Heart left ventricle (tissue), 16 donors: ENCODE measurements around the gene FLYWCH2. TPM values are rescaled to one million over a fixed set of nuclear protein-coding genes. Genes with fewer than 3 reads are reported as not detected.
A peak's percentile ranks its signal among the peaks of the same experiment; 100 is the strongest.
"Not testable (repeated sequence)": the region's sequence is repeated elsewhere in the genome, so short reads cannot be mapped to it uniquely, and the experiment has no call there.

Experiments used
- ATAC-seq, 4 donors: fragments of 200-7000 bp; cut with Tn5 transposase; one replicate each; pipeline ENCODE4 v1.9.1; 2020 to 2022; ENCODE audit warnings: moderate library complexity in 4 of 4, mild to moderate bottlenecking in 3 of 4, moderate number of reproducible peaks in 1 of 4
- DNase-seq, 5 donors: peaks; one replicate each; pipeline ENCODE4 v3.0.0-alpha.2; 2020
- H3K27ac ChIP-seq, 12 donors: fragments of 200-600 bp; sonication (generic) in 4 of 12; one replicate each; pipeline versions ENCODE4 v1.5.0 to v1.8.0; 2016 to 2022; ENCODE audit warnings: mild to moderate bottlenecking in 2 of 12
- H3K27me3 ChIP-seq, 9 donors: fragments of 200-600 bp; sonication (generic) in 2 of 9; one replicate each; pipeline versions ENCODE4 v1.5.1 to v1.8.0; 2016 to 2022; ENCODE audit warnings: mild to moderate bottlenecking in 3 of 9
- H3K36me3 ChIP-seq, 9 donors: fragments of 200-600 bp; sonication (generic) in 2 of 9; one replicate each; pipeline versions ENCODE4 v1.5.0 to v1.8.0; 2018 to 2022; ENCODE audit warnings: mild to moderate bottlenecking in 2 of 9
- H3K4me1 ChIP-seq, 12 donors: fragments of 200-600 bp; sonication (generic) in 4 of 12; one replicate each; pipeline versions ENCODE4 v1.5.0 to v1.8.0; 2016 to 2022; ENCODE audit warnings: mild to moderate bottlenecking in 3 of 12
- H3K4me3 ChIP-seq, 12 donors: fragments of 200-600 bp; sonication (generic) in 4 of 12; one replicate each; pipeline versions ENCODE4 v1.5.0 to v1.8.0; 2017 to 2022; ENCODE audit warnings: mild to moderate bottlenecking in 9 of 12, moderate library complexity in 4 of 12
- H3K9me3 ChIP-seq, 12 donors: fragments of 200-600 bp; sonication (generic) in 4 of 12; one replicate each; pipeline versions ENCODE4 v1.5.0 to v1.8.0; 2016 to 2022; ENCODE audit warnings: mild to moderate bottlenecking in 1 of 12
- CTCF ChIP-seq, 12 donors: fragments of 200-600 bp; sonication (generic) in 4 of 12; IDR thresholded peaks; one replicate each; pipeline versions ENCODE4 v1.5.0 to v1.8.0; 2018 to 2022; ENCODE audit warnings: antibody characterized with exemption in 12 of 12, mild to moderate bottlenecking in 5 of 12
- POLR2A ChIP-seq, 2 donors: fragments of 450-650 bp; IDR thresholded peaks; one replicate each; pipeline ENCODE4 v1.6.1; 2017; ENCODE audit warnings: antibody characterized with exemption in 2 of 2, mild to moderate bottlenecking in 2 of 2, moderate library complexity in 2 of 2
- WGBS, 4 donors: extraction: QIAGEN DNeasy Blood & Tissue Kit in 2 of 4; methylation state at CpG; one replicate each; pipeline versions ENCODE4 v1.1.5 to v1.1.7; 2013 to 2018; 5-methylcytosine and 5-hydroxymethylcytosine counted together
- intact Hi-C, 10 donors: fragments of 100-400 bp; cut with DNase I; formaldehyde crosslinking; loops; one replicate each; pipeline versions ENCODE4 v1.11.1 to v1.14.2; 2022
- polyA plus RNA-seq, 2 donors: library from polyadenylated mRNA; stranded (reverse); fragments of 200-250 nt; gene quantifications; one replicate each; pipeline ENCODE4 v1.2.3, GENCODE V29; 2013
- total RNA-seq, 9 donors: library from RNA; depleted of rRNA in 2 of 9; stranded (reverse); fragments of >200 nt in 2 of 9; fragmentation: NEBNext Ultra II Directional in 3 of 9; extraction: Animal tissue kit (Norgen Biotek cat#: 25700) in 3 of 9; gene quantifications; one replicate each; pipeline versions ENCODE4 v1.1.0 to v1.2.4, GENCODE V29; 2016 to 2023
- donor health status: ischemic (EF 13 %, LVEDD 7.1; RV severe dilation, severe dysfunction).
- donor health status: healthy with polysubstance abuse.
- donor health status: DM: no; HTN: yes; CAD: no.
- donor health status: DM: no; HTN: no; CAD: no.
- donor health status: ischemic (EF 25% LVEDD 6.9; RV normal size, moderate dysfunction).
- donor health status: ischemic (EF 25% LVEDD 5.7; RV mildly dilated, moderate dysfunction).
- donor health status: healthy.
- donor health status: DM: yes; HTN: yes; CAD: no.
- donor health status: ischemic (EF 35%, LVEDD 5.7; RV mildly dilated, moderate dysfunction).
- donor health status: nonischemic (EF 11% LVEDD 7.7; RV severe dilation, severe dysfunction).
- donor health status: DM: yes; HTN: yes; CAD: no.
- donor health status: PGD.
- donor health status: ischemic (EF 29% LVEDD 5.4; RV normal size, mild dysfunction).
- donor health status: nonischemic (EF 23%, LVEDD 6.1; RV moderate dilation, normal function).

The FLYWCH2 gene
- total and polyA plus RNA-seq, 11 donors: 20.1 to 64.1 (median 23.7) TPM

DNA sequence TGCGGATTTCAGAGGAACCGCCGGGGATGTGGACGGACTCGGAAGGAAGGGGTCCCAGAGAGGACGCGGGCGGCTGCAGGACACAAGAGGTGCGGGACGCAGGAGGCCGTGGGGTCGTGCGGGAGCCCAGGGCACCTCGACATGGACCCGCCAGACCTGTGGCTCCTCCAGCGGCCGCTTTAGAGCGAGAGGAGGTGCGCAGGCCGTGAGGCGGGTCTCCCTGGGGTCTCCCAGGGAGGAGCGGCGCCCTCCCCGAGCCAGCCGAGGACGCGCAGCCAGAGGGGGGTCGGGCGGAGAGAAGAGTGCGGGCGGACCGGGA is 21.9 kb downstream of the FLYWCH2 start:
- 0 to 1% (median 1%) methylated on average over 24 to 32 of the region's 32 CpGs for WGBS, 4 donors
- Histone ChIP-seq H3K27ac (peak overlapping the region; percentile 91 to 100 (median 97)), H3K27me3 (no peaks in the 10 kb centered on the region), H3K36me3 (peaks cover 0 to 5% (median 0%) of the 10 kb centered on the region in 9 donors), H3K4me3 (peak overlapping the region; percentile 64 to 96 (median 81)), H3K9me3 (no peaks in the 10 kb centered on the region), H3K4me1 (peaks cover 0 to 23% (median 12%) of the 10 kb centered on the region in 12 donors)
- DNase-seq (peak in 3 of 5 donors; percentile 35 to 55 (median 48)), ATAC-seq (peak in 1 of 4 donors; percentile 2)
- no peak for TF ChIP-seq POLR2A (IDR thresholded peaks at IDR 0.05)
- TF ChIP-seq CTCF (IDR thresholded peaks at IDR 0.05): peak in 1 of 12 donors; percentile 6
- intact Hi-C loops: loop anchor here in 9 of 10 donors (2.0 kb wide), 3 partner anchors 14 to 30 kb away; partner anchors contain the start of gene FLYWCH2 (in 8 of the 9)

- Histone ChIP-seq H3K9me3 (no peaks in the 10 kb centered on the region), H3K4me1 (peaks cover 0 to 23% (median 12%) of the 10 kb centered on the region in 12 donors), H3K27ac (peak overlapping the region; percentile 91 to 100 (median 97)), H3K36me3 (peaks cover 0 to 4% (median 0%) of the 10 kb centered on the region in 9 donors), H3K27me3 (no peaks in the 10 kb centered on the region), H3K4me3 (peak overlapping the region; percentile 64 to 96 (median 81))
- peak; percentile 99 to 100 (median 99) for DNase-seq
- intact Hi-C loops: loop anchor here in 9 of 10 donors (2.0 kb wide), 3 partner anchors 15 to 31 kb away; partner anchors contain the start of gene FLYWCH2 (in 8 of the 9)
- 1% methylated on average over 36 to 51 of the region's 51 CpGs for WGBS, 4 donors
- peak; percentile 88 to 93 (median 91) for ATAC-seq
- no peak for TF ChIP-seq CTCF (IDR thresholded peaks at IDR 0.05)
- TF ChIP-seq POLR2A (IDR thresholded peaks at IDR 0.05): peak; percentile 96 to 99
Measured at GRCh38 chr16:2905241-2905987, 22.4 kb downstream of the FLYWCH2 start.

DNA sequence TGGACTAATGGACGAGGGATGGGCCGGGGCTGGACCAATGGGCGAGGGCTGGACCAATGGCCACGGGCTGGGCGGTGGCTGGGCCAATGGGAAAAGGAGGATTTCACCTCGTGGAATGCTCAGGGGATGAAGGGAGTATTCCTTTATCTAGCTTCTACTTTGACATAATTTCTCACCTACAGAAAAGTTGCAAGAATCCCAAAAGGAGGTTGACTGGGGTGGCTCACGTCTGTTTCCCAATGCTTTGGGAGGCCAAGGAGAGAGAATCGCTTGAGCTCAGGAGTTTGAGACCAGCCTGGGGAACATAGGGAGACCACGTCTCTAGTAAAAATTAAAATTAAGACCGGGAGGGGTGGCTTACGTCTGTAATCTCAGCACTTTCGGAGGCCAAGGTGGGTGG is 23.0 kb downstream of the FLYWCH2 start:
- TF ChIP-seq POLR2A (IDR thresholded peaks at IDR 0.05) (no peak), CTCF (IDR thresholded peaks at IDR 0.05) (no peak)
- no peaks in the 10 kb centered on the region for H3K27me3 ChIP-seq
- peaks cover 0 to 24% (median 13%) of the 10 kb centered on the region in 12 donors for H3K4me1 ChIP-seq
- WGBS, 4 donors: 22 to 27% (median 24%) methylated on average over 12 of the region's 12 CpGs
- peaks cover 0 to under 1% (median 0%) of the 10 kb centered on the region in 9 donors for H3K36me3 ChIP-seq
- no peak for ATAC-seq
- intact Hi-C loops: loop anchor here in 9 of 10 donors (2.0 kb wide), 3 partner anchors 15 to 31 kb away; partner anchors contain the start of gene FLYWCH2 (in 8 of the 9)
- H3K9me3 ChIP-seq: no peaks in the 10 kb centered on the region
- DNase-seq: no peak
- H3K4me3 ChIP-seq: peak overlapping the region in 3 of 12 donors; percentile 12 to 25 (median 14)
- H3K27ac ChIP-seq: peak overlapping the region in 5 of 12 donors; percentile 28 to 69 (median 53)

DNA sequence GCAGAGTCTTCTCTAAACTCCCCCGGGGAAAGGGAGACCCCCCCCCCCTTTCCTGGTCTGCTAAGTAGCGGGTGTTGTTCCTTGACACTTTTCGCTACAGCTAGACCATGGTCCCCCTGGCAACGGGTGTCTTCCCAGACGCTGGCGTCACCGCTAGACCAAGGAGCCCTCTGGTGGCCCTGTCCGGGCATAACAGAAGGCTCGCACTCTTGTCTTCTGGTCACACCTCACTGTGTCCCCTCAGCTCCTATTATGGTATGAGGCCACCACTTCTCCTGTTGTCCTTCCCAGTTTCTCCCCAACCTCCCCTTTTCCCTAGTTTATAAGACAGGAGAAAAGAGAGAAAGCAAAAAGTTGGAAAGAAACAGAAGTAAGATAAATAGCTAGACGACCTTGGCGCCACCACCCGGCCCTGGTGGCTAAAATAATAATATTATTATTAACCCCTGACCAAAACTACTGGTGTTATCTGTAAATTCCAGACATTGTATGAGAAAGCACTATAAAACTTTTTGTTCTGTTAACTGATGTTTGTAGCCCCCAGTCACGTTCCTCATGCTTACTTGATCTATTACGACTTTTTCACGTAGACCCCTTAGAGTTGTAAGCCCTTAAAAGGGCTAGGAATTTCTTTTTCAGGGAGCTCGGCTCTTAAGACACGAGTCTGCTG is 24.2 kb downstream of the FLYWCH2 start:
- ATAC-seq, H3K4me3 ChIP-seq, H3K36me3 ChIP-seq, H3K9me3 ChIP-seq, H3K27me3 ChIP-seq: not testable (repeated sequence)
- DNase-seq: peak in 4 of 5 donors; percentile 47 to 68 (median 56)
- peak; percentile 34 to 64 (median 50) for TF ChIP-seq CTCF (IDR thresholded peaks at IDR 0.05)
- Histone ChIP-seq H3K27ac (peak overlapping the region in 3 of 12 donors; percentile 8 to 53 (median 18)), H3K4me1 (peaks cover 0 to 28% (median 15%) of the 10 kb centered on the region in 12 donors)
- 18 to 28% (median 23%) methylated on average over 16 to 17 of the region's 17 CpGs for WGBS, 4 donors
- intact Hi-C loops: loop anchor here in 1 of 10 donors (2.0 kb wide), 1 partner anchor 32 kb away; no protein-coding TSS in a partner anchor
